Endothelial cell of umbilical vein (primary cell): ENCODE results near the gene HMGN5. TPM values are rescaled to one million over a fixed set of nuclear protein-coding genes. Genes with fewer than 3 reads are reported as not detected.

Experiments used
- BruUV-seq: library from RNA; stranded (reverse); fragments of 400-500 nt; replicated peaks from 2 replicates; lab custom pipeline; 2021; lab: Mats Ljungman, UMichigan
- CTCF ChIA-PET: fragments of 300-600, 350-600 bp; sonication (Branson Sonifier 250); formaldehyde crosslinking; loops from one replicate; lab custom pipeline; 2021; ENCODE audit warnings: antibody characterized with exemption, inconsistent platforms; lab: Charles Lee
- POLR2A ChIA-PET: fragments of 300-600, 350-600 bp; sonication (Branson Sonifier 250); formaldehyde crosslinking; loops from one replicate; lab custom pipeline; 2021; ENCODE audit warnings: antibody characterized with exemption, inconsistent platforms; lab: Charles Lee
- DNase-seq: peaks from one replicate; pipeline ENCODE4 v3.0.0-alpha.2; 2011; ENCODE audit warnings: low read depth, low spot score
- FAIRE-seq: peaks from 2 replicates; lab custom pipeline; 2011; peaks lifted over from hg19 to GRCh38; lab: Jason Lieb, UNC
- H2AFZ ChIP-seq: 2 replicates; pipeline ENCODE4 v1.6.0; 2012; ENCODE audit warnings: low read depth, low read length, control low read depth, inconsistent platforms
- H3K27ac ChIP-seq: 2 replicates; pipeline ENCODE4 v1.5.1; 2011; ENCODE audit warnings: low read depth, mild to moderate bottlenecking, control low read depth, low read length, moderate library complexity; ENCODE audit not compliant: insufficient read depth
- H3K27me3 ChIP-seq, 2 experiments: 2 replicates each; pipeline versions ENCODE4 v1.6.0 to v1.6.1; 2011; ENCODE audit warnings: low read length in 2 of 2, mixed read lengths in 1 of 2; ENCODE audit not compliant: control insufficient read depth in 2 of 2, insufficient read depth in 2 of 2
- H3K36me3 ChIP-seq, 2 experiments: 2 replicates in 1 of 2; 3 replicates in 1 of 2; pipeline ENCODE4 v1.5.1; 2011; ENCODE audit warnings: low read length in 2 of 2, mild to moderate bottlenecking in 1 of 2, moderate library complexity in 1 of 2; ENCODE audit not compliant: control insufficient read depth in 2 of 2, insufficient read depth in 2 of 2; ENCODE audit errors: extremely low read depth in 1 of 2
- H3K4me1 ChIP-seq: 3 replicates; pipeline ENCODE4 v1.5.1; 2011; ENCODE audit warnings: mild to moderate bottlenecking, low read length; ENCODE audit not compliant: control insufficient read depth, insufficient read depth; ENCODE audit errors: extremely low read depth
- H3K4me2 ChIP-seq: 2 replicates; pipeline ENCODE4 v1.6.1; 2011; ENCODE audit warnings: low read length, control low read depth, mixed read lengths; ENCODE audit not compliant: insufficient read depth
- H3K4me3 ChIP-seq, 3 experiments: fragments of 200-600 bp in 1 of 3; sonication (generic), shearing (Covaris generic) in 1 of 3; replicated peaks in 1 of 3; 2 replicates each; pipeline ENCODE4 v1.5.1; 2011 to 2016; ENCODE audit warnings: control low read depth in 3 of 3, low read length in 3 of 3, mild to moderate bottlenecking in 2 of 3, inconsistent platforms in 1 of 3, low read depth in 1 of 3, moderate library complexity in 1 of 3; ENCODE audit not compliant: insufficient read depth in 1 of 3
- H3K79me2 ChIP-seq: 2 replicates; pipeline ENCODE4 v1.6.0; 2012; ENCODE audit warnings: low read length, inconsistent platforms; ENCODE audit not compliant: control insufficient read depth, insufficient read depth
- H3K9ac ChIP-seq: replicated peaks from 2 replicates; pipeline ENCODE3; 2011; ENCODE audit warnings: low read length, control low read depth; ENCODE audit not compliant: insufficient read depth; ENCODE audit errors: extremely low read depth
- H3K9me1 ChIP-seq: replicated peaks from 3 replicates; pipeline ENCODE4 v1.6.0; 2011; ENCODE audit warnings: mild to moderate bottlenecking, low read length; ENCODE audit not compliant: control insufficient read depth, insufficient read depth; ENCODE audit errors: extremely low read depth
- H3K9me3 ChIP-seq: replicated peaks from 2 replicates; pipeline ENCODE4 v1.5.1; 2012; ENCODE audit warnings: low read length, inconsistent platforms; ENCODE audit not compliant: control insufficient read depth, insufficient read depth
- H4K20me1 ChIP-seq: replicated peaks from 2 replicates; pipeline ENCODE3; 2011; ENCODE audit warnings: mild to moderate bottlenecking, low read length; ENCODE audit not compliant: control insufficient read depth, insufficient read depth; ENCODE audit errors: extremely low read depth
- CTCF ChIP-seq, 2 donors: IDR thresholded peaks; 1 replicate in 1 of 2; 2 replicates in 1 of 2; pipeline ENCODE4 v1.5.1; 2011; ENCODE audit warnings: low read length in 2 of 2, mild to moderate bottlenecking in 2 of 2, moderate library complexity in 2 of 2, control low read depth in 1 of 2, inconsistent platforms in 1 of 2, low read depth in 1 of 2; ENCODE audit not compliant: insufficient read depth in 1 of 2; ENCODE audit errors: extremely low read depth in 1 of 2
- EZH2 ChIP-seq: IDR thresholded peaks from 2 replicates; pipeline ENCODE4 v1.6.1; 2012; ENCODE audit warnings: borderline replicate concordance, low read depth, mild to moderate bottlenecking, moderate library complexity, low read length, inconsistent platforms; ENCODE audit not compliant: severe bottlenecking
- FOS ChIP-seq: IDR thresholded peaks from 2 replicates; pipeline ENCODE4 v1.6.1; 2011; ENCODE audit warnings: mild to moderate bottlenecking, low read length, moderate library complexity, borderline replicate concordance; ENCODE audit not compliant: insufficient read depth
- GATA2 ChIP-seq: IDR thresholded peaks from 2 replicates; pipeline ENCODE4 v1.7.0; 2011; ENCODE audit warnings: low read depth, mild to moderate bottlenecking, moderate library complexity, mixed read lengths, low read length; ENCODE audit not compliant: insufficient read length, insufficient read depth
- JUN ChIP-seq: IDR thresholded peaks from 2 replicates; pipeline ENCODE4 v1.6.1; 2011; ENCODE audit warnings: borderline replicate concordance, low read depth; ENCODE audit not compliant: insufficient read length, insufficient read depth
- MAX ChIP-seq: IDR thresholded peaks from 2 replicates; pipeline ENCODE4 v1.6.1; 2011; ENCODE audit not compliant: insufficient read depth, insufficient read length
- MYC ChIP-seq: IDR thresholded peaks from one replicate; pipeline ENCODE4 v1.6.1; 2011; ENCODE audit warnings: mild to moderate bottlenecking, low read depth, low read length
- POLR2A ChIP-seq: IDR thresholded peaks from 2 replicates; pipeline ENCODE4 v1.6.1; 2012; ENCODE audit warnings: low read depth, mild to moderate bottlenecking, control low read depth, low read length
- POLR2AphosphoS5 ChIP-seq: IDR thresholded peaks from 2 replicates; pipeline ENCODE4 v1.6.1; 2012; ENCODE audit warnings: low read depth, mild to moderate bottlenecking, control low read depth, low read length, moderate library complexity; ENCODE audit not compliant: insufficient read depth
- dilution Hi-C: fragments of 300-500 bp; cut with MboI; formaldehyde crosslinking; loops from one replicate; pipeline ENCODE4 v1.15.0; 2019; ENCODE audit warnings: low sequenced_read_pairs; ENCODE audit not compliant: extremely low pct_ligation_motif_present
- intact Hi-C: fragments of 100-400 bp; cut with micrococcal nuclease; formaldehyde crosslinking; loops from one replicate; pipeline ENCODE4 v1.10.0; 2022
- polyA plus RNA-seq, 4 experiments: library from polyadenylated mRNA; depleted of rRNA in 3 of 4; stranded (reverse) in 3 of 4; unstranded in 1 of 4; fragments of >200 nt; gene quantifications; 2 replicates each; pipeline versions ENCODE4 v1.2.1 to v1.2.3, GENCODE V29; 2011 to 2012; ENCODE audit warnings: missing spikeins in 1 of 4
- total RNA-seq: library from RNA; stranded (reverse); gene quantifications from 2 replicates; pipeline ENCODE4 v1.2.3, GENCODE V29; 2021

HMGN5 gene
- total and polyA plus RNA-seq, 2 donors (not counting 3 experiments of a cell fraction or from before 2014, with no cell fraction given): 0.95 to 6.1 TPM

- no peak overlapping the region for H2AFZ ChIP-seq
- CTCF ChIA-PET: no interaction called here
- no peaks in the 10 kb centered on the region for H3K27me3 ChIP-seq
- no peaks in the 10 kb centered on the region for H3K36me3 ChIP-seq
- no peak overlapping the region for H3K9ac ChIP-seq
- H3K9me3 ChIP-seq: no peaks in the 10 kb centered on the region
- FAIRE-seq (no peak), DNase-seq (no peak)
- no peaks in the 10 kb centered on the region for H3K4me1 ChIP-seq
- dilution Hi-C loops (no loop called here), intact Hi-C loops (no loop called here)
- H3K4me3 ChIP-seq: no peak overlapping the region
- POLR2A ChIA-PET: no interaction called here
- BruUV-seq: no TSS peak
- no peak overlapping the region for H3K27ac ChIP-seq
- H4K20me1 ChIP-seq: no peaks in the 10 kb centered on the region
- TF ChIP-seq POLR2A (no peak), JUN (no peak), MAX (no peak), CTCF (IDR thresholded peaks at IDR 0.05; ENCODE audit: extremely low read depth in 1 of 2, insufficient read depth in 1 of 2, low read depth in 1 of 2, low read length in 2 of 2) (no peak), EZH2 (no peak), POLR2AphosphoS5 (no peak), MYC (no peak), FOS (no peak), GATA2 (no peak)
- H3K4me2 ChIP-seq: no peak overlapping the region
- H3K79me2 ChIP-seq: no peaks in the 10 kb centered on the region
- H3K9me1 ChIP-seq: no peaks in the 10 kb centered on the region
Observed at GRCh38 chrX:81114757-81115156, 87.0 kb downstream of the HMGN5 start.
